Endometrial microvascular endothelial cells (primary cell): ENCODE data around the gene GIT2. TPM values are rescaled to one million over a fixed set of nuclear protein-coding genes. Genes with fewer than 3 reads are reported as not detected.
"Not testable (repeated sequence)": the region's sequence is repeated elsewhere in the genome, so short reads cannot be mapped to it uniquely, and the experiment has no call there.

Source experiments
- in situ Hi-C: cut with HindIII; loops from 2 replicates; pipeline ENCODE4 v1.10.0; 2017; ENCODE audit warnings: low sequenced_read_pairs, low pct_unique_long_range_greater_than_20kb; ENCODE audit errors: inconsistent ontology term
- total RNA-seq: library from RNA; depleted of rRNA; stranded (reverse); fragments of >200 nt; gene quantifications from one replicate; pipeline ENCODE4 v1.2.3, GENCODE V29; 2015; ENCODE audit errors: inconsistent ontology term

The GIT2 gene
- total RNA-seq: 39.9 TPM

GRCh38 chr12:109995686-109996482 lies at the start of gene GIT2:
GIT2 (minus strand) TSS chr12:109996368; CDS start chr12:109996224, 144 bp downstream.
- in situ Hi-C loops: no loop called here

GRCh38 chr12:110042264-110042663 lies 46.1 kb upstream of the GIT2 start:
- in situ Hi-C loops: no loop called here

GRCh38 chr12:110039085-110039807 lies 43.1 kb upstream of the GIT2 start:
- in situ Hi-C loops: no loop called here

- in situ Hi-C loops: no loop called here
Measured at GRCh38 chr12:110038741-110039084, 42.5 kb upstream of the GIT2 start.

GRCh38 chr12:110037315-110037714 lies 41.1 kb upstream of the GIT2 start:
- in situ Hi-C loops: no loop called here

GRCh38 chr12:110035534-110036104 lies 39.5 kb upstream of the GIT2 start:
- in situ Hi-C loops: no loop called here

GRCh38 chr12:110033888-110034287 lies 37.7 kb upstream of the GIT2 start:
- in situ Hi-C loops: no loop called here

- in situ Hi-C loops: no loop called here
Measured at GRCh38 chr12:110029290-110029815, 33.2 kb upstream of the GIT2 start.

- in situ Hi-C loops: no loop called here
Measured at GRCh38 chr12:110028323-110028722, 32.2 kb upstream of the GIT2 start.

- in situ Hi-C loops: no loop called here
Measured at GRCh38 chr12:110024051-110024450, 27.9 kb upstream of the GIT2 start.

- in situ Hi-C loops: no loop called here
Measured at GRCh38 chr12:110023059-110023980, 27.2 kb upstream of the GIT2 start.

- in situ Hi-C loops: no loop called here
Measured at GRCh38 chr12:110020956-110021355, 24.8 kb upstream of the GIT2 start.

GRCh38 chr12:110015132-110015531 lies 19.0 kb upstream of the GIT2 start:
- in situ Hi-C loops: no loop called here

GRCh38 chr12:110012659-110013058 lies 16.5 kb upstream of the GIT2 start:
- in situ Hi-C loops: no loop called here

- in situ Hi-C loops: no loop called here
Measured at GRCh38 chr12:110012137-110012536, 16.0 kb upstream of the GIT2 start.

GRCh38 chr12:110010853-110011723 lies 14.9 kb upstream of the GIT2 start:
- in situ Hi-C loops: no loop called here

- in situ Hi-C loops: not testable (repeated sequence)
Measured at GRCh38 chr12:110008681-110009398, 12.7 kb upstream of the GIT2 start.
